Epithelial cell of esophagus (primary cell): ENCODE data around the gene ABCC9.

Experiments used
- DNase-seq: peaks from one replicate; pipeline ENCODE4 v3.0.0; 2010; ENCODE audit warnings: low read depth
- H3K4me3 ChIP-seq: 2 replicates; pipeline ENCODE4 v1.5.1; 2011; ENCODE audit warnings: mild to moderate bottlenecking, low read length, control low read depth
- TF ChIP-seq, protein P1 (sequence below): IDR thresholded peaks from 2 replicates; pipeline ENCODE4 v1.5.1; 2011; ENCODE audit warnings: low read depth, mild to moderate bottlenecking, low read length, control low read depth, inconsistent platforms; ENCODE audit not compliant: insufficient read depth; ENCODE audit errors: missing control alignments

Gene ABCC9

DNA sequence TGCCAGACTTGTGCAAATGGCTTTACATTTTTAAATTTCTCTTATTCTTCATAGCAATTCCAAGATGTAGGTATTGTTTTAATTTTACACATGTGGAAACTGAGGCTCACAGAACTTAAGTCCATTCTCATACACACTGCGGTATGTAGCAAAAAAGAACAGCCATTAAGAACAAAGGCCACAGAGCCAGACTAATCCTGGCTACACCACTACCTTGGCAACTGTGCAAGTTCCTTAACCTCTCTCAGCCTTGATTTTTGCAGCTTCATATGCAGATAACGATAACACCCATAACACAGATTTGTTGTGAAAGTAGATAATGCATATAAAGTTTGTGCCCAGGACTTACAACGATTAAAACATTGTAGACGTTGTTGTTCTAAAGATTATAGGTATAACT lies 81.1 kb downstream of the ABCC9 start:
- H3K4me3 ChIP-seq = no peak overlapping the region
- TF ChIP-seq, protein P1, sequence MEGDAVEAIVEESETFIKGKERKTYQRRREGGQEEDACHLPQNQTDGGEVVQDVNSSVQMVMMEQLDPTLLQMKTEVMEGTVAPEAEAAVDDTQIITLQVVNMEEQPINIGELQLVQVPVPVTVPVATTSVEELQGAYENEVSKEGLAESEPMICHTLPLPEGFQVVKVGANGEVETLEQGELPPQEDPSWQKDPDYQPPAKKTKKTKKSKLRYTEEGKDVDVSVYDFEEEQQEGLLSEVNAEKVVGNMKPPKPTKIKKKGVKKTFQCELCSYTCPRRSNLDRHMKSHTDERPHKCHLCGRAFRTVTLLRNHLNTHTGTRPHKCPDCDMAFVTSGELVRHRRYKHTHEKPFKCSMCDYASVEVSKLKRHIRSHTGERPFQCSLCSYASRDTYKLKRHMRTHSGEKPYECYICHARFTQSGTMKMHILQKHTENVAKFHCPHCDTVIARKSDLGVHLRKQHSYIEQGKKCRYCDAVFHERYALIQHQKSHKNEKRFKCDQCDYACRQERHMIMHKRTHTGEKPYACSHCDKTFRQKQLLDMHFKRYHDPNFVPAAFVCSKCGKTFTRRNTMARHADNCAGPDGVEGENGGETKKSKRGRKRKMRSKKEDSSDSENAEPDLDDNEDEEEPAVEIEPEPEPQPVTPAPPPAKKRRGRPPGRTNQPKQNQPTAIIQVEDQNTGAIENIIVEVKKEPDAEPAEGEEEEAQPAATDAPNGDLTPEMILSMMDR = no peak
- DNase-seq = no peak

DNA sequence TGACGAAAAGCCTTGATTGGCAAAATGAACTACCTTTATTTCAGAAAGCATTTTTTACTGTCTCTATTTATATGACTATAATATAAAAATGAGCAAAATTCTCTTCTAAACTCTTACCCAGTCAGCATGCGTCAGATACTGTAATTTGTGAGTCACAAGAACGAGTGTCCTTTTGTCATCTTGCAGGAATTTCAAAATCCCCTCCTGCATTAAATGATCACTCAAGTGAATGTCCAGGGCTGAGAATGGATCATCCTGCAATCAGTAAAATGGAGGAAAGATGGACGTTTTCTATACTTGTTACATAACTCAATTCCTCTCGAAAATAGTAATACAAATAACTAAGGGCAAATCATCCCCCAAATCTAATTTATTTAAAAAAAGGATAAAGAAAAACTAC lies 89.0 kb downstream of the ABCC9 start:
- peak; percentile 51 for DNase-seq
- no peak overlapping the region for H3K4me3 ChIP-seq
- TF ChIP-seq, protein P1 = no peak

DNA sequence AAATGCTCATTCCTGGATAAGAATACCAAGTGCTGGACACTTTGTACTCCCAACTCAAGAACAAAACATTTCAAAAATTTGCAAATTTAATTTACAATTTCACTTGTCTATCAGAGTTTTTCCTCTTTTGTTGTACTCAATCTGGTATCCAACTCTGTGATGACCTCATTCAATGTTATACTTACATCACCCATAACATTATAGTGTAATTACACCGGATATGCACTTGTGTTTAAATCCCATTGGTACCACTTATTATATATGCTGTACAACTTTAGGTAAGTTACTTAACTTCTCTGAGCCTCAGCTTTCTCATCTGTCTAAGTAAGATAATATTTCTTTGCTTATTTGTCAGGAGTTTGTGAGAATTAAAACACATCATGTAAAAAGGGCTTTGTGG lies 90.1 kb downstream of the ABCC9 start:
- no peak for DNase-seq
- H3K4me3 ChIP-seq = no peak overlapping the region
- TF ChIP-seq, protein P1 = no peak

DNA sequence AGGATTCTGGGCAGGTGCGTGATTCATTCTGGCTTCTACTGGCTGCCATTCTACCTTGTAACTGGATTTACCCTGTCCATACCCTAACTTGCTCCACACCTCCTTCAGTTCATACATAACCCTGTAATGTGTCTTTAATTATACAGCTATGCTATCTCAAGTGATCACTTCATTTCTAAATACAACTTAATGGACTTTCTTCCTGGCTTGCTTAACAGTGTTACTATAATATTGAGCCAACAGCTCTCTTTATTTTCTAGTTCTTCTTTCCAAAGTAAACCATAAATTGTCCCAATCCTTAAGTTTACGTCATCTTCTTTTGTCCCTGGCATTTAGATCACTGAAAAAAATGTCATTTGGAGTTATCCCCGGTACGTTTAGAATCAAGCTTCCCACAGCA lies 90.8 kb downstream of the ABCC9 start:
- TF ChIP-seq, protein P1 = no peak
- no peak overlapping the region for H3K4me3 ChIP-seq
- no peak for DNase-seq

DNA sequence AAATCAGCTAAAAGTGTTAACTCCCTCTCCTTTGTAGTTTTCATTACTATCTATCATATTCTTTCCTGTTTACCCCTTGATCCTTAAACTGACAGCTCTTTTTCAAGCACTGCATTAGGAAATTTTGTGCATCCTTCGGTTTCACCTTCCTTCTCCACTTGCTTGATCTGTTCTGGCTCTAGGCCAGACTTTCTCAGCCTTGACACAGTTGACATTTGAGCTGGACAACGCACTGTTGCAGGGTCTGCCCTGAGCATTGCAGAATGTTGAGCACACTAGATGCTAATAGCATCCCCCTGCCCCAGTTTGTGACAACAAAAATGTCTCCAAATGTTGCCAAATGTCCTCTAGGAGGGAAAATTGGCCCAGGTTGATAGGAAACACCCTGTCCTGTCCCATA lies 91.3 kb downstream of the ABCC9 start:
- no peak overlapping the region for H3K4me3 ChIP-seq
- TF ChIP-seq, protein P1 = no peak
- DNase-seq = no peak

DNA sequence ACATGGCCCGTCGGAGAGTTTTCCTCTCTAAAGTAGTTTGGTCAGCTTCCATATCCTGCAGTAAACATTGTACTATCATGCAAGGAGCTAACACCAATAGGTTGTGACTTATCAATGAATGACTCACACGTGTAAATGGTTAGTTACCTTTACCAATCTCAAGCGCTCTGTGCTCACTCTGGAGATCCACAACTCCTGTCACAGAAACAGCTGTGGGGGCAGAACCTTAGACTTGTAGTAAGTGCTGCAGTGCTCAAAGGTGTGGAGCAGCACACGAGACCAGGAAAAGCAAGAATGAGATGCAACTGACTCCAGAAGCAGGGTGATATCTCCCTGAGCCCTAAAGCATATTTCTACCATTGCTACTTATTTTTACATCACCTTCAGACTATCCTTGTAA lies 93.0 kb downstream of the ABCC9 start:
- no peak overlapping the region for H3K4me3 ChIP-seq
- TF ChIP-seq, protein P1 = no peak
- DNase-seq = no peak

DNA sequence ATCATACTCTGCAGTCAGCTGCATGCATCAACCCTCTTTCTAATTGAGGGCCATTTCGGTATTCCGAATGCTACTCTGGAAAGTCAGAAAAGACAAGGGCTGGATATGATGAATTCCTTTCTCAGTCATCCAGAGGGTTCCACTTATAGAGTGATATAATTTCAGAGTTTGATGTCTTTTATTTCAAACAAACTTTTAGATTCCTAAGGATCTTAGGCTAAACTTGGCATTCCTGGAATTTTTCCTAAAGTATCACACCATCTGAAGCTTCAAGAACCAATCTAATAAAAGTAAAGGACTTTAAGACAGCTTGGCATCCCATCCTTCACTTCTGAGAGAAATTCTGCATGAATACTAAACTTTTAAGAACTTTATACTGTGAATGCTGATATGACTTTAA lies 97.4 kb downstream of the ABCC9 start:
- no peak for DNase-seq
- TF ChIP-seq, protein P1 = no peak
- H3K4me3 ChIP-seq = no peak overlapping the region
